GM11168 (cell line): ENCODE measurements around the gene UNC13C.

Experiments used
- in situ Hi-C: fragments of 300-500 bp; cut with MboI; formaldehyde crosslinking; loops from one replicate; pipeline ENCODE4 v1.12.0; 2022; ENCODE audit warnings: low sequenced_read_pairs; ENCODE audit not compliant: unreplicated experiment

The UNC13C gene

DNA sequence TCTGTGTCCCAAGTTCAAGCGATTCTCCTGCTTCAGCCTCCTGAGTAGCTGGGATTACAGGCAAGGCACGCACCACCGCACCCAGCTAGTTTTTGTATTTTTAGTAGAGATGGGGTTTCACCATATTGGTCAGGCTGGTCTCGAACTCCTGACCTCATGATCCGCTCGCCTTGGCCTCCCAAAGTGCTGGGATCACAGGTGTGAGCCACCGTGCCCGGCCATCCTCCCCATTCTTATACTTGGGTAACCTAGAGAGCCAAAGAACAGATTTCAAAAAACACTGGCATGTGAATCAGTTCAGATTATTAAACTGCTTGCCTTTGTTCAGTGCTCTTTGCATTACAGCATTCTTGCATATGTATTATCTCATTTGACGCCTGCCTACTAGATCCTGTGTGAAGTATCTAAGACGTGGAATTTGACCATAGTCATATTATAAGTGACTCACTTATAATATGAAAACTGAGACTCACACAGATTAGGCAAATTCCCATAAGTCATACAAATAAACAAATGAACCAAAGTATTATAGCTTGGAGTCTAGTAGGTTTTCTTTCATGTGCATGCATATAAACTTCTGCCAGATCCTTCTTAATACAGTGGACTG lies 123.5 kb downstream of the UNC13C start:
- in situ Hi-C loops = no loop called here

GRCh38 chr15:54102704-54103103 lies 124.5 kb downstream of the UNC13C start:
- in situ Hi-C loops = no loop called here

DNA sequence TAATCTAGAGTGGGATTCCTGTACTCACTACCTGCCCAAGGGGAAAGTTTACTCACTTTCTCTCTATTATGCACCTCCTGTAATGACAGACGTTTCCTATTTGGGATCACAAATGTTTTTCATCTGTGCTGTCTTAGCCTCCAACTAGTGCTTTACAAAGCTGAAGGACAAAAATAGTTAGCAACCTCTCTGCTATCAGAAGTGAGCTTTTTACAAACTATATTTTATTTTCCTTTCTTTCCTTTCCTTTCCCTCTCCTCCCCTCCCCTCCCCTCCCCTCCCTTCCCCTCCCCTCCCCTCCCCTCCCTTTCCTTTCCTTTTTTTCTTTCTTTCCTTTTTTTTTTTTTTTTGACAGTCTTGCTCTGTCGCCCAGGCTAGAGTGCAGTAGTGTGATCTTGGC lies 130.8 kb downstream of the UNC13C start:
- in situ Hi-C loops = no loop called here

- in situ Hi-C loops = no loop called here
These were observed 140.8 kb downstream of the UNC13C start for GRCh38 chr15:54119051-54119450.

DNA sequence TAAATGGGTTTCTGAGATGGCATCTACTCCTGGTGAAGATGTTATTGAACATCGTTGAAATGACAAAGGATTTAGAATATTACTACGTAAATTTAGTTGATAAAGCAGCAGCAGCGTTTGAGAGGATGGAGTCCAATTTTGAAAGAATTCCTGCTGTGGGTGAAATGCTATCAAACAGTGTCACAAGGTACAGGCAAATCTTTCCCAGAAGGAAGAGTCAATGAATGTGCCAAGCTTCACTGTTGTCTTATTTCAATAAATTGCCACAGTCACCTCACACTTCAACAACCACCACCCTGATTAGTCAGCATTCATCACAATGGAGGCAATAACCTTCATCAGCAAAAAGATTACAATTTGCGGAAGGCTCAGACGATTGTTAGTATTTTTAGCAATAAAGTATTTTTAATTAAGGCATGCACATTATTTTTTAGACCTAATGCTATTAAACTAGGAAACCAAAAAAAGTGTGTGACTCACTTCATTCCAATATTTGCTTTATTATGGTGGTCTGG lies 142.8 kb downstream of the UNC13C start:
- in situ Hi-C loops = no loop called here

- in situ Hi-C loops = no loop called here
These were observed 149.3 kb downstream of the UNC13C start for GRCh38 chr15:54127574-54127973.

DNA sequence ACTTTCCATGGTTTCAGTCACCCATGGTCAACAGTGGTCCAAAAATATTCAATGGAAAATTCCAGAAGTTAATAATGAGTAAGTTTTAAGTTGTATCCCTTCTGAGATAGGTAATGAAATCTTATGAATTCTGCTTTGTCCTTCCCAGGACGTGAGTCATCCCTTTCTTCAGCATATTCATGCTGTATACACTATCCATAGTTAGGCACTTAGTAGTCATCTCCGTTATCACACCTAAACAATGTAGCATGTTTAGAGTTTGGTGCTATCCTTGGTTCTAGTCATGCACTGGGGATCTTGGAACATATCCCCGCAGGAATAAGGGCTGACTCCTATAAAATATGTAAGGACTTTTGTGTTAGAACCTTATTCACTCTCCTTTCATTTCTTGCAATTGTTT lies 153.2 kb downstream of the UNC13C start:
- in situ Hi-C loops = no loop called here

DNA sequence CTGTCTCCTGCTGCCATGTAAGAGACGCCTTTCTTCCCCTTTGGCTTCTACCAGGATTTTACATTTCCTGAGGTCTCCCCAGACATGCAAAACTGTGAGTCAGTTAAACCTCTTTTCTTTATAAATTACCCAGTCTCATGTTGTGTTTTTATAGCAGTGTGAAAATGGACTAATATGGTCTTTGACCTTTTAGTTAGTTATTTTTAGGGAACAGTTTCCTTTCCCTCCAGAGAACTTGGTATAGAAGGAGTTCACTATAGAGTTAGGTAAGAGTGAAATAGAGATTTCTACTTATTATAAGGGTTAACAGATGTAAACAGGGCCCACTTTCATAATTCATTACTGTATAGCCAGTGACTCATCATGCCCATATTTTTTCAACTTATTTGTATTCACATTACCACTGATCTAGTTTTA lies 170.9 kb downstream of the UNC13C start:
- in situ Hi-C loops = no loop called here

- in situ Hi-C loops = no loop called here
These were observed 172.0 kb downstream of the UNC13C start for GRCh38 chr15:54150255-54150654.

GRCh38 chr15:54159012-54159411 lies 180.8 kb downstream of the UNC13C start:
- in situ Hi-C loops = no loop called here

GRCh38 chr15:54187325-54187724 lies 209.1 kb downstream of the UNC13C start:
- in situ Hi-C loops = no loop called here

- in situ Hi-C loops = no loop called here
These were observed 219.8 kb downstream of the UNC13C start for GRCh38 chr15:54197995-54198394.

DNA sequence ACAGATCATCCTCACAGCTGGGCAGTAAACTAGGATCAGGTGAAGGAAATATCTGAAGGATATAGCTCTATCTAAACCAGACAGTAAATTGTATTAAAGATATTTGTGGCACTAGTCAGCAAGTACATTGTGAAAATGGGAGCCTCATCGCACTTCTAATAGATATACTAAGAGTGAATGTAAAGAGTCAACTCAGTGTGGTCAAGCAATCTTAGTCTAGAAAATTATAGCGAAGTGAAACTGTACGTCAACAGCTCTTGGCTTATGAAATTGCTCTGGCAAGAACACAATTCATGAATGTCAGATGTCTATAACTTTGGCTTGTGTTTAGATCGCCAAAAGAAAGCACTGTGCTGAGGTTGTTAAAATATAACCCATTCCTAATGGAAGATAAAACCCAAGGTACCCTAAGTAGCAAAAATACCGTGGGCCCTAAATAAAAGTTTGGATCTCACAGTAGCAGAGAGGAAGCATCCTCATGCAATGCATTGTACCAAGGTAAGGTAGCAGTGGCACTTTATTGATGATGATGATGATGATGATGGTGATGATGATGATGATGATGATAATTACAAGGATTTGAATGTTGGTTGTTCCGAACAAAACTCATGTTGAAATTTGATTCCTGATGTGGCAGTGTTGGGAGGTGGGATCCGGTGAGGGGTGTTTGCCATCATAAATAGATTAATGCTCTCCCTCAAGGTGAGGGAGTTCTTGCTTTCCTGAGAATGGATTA lies 228.5 kb downstream of the UNC13C start:
- in situ Hi-C loops = no loop called here

DNA sequence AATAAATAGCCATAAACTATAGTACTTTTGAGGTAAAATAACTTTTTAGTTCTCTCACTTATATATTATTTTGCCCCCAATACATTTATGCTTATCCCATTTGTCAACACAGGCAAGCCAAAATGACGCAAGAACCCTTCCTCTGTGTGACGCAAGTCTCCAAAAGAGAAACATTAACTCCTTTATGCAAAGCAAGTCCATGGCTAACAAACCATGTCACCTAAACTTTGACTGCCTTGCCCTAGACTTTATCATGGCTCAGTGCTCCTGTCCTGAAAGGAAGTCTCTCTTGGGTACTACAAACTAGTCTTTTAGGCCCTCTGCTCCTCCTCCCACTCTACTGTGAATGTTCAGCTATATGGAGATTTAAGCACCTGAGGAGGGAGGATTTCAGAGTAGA lies 230.5 kb downstream of the UNC13C start:
- in situ Hi-C loops = no loop called here

DNA sequence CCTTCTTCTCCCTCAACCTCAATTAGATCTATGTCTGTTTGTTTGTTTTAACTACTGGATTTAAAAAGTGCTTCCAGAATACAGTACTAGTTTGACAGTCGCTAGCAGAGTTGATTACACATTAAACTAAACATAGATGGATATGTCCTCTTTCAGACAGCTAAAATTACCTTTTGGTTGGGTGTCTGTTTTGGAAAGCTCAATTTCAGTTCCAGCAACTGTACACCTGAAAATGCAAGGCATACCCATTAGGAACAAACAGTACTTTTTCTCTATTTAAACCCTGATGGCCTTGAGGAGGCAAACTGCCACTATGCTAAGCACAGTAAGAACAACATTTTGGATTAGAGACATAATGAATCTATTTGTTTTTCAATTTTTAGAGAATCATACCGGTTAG lies 234.4 kb downstream of the UNC13C start:
- in situ Hi-C loops = no loop called here

DNA sequence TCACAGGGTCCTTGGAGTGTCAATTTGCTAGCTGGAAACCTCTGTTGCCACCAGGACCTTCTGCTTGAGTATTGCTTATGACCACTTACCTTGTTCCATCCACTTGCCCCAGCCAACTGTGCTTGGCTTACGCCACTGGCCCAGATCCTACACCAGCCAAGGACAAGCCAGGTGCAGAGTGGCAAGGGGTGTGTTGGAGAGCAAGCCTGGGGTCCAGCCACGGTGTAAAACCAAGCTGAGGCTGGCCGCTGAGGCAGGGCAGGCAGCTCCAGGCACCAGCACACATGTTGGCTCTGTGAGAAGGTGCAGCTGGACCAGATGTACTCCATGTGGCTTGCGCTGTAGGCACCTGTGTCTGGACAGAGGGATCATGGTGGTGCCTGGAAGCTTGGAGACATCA lies 248.2 kb downstream of the UNC13C start:
- in situ Hi-C loops = no loop called here

DNA sequence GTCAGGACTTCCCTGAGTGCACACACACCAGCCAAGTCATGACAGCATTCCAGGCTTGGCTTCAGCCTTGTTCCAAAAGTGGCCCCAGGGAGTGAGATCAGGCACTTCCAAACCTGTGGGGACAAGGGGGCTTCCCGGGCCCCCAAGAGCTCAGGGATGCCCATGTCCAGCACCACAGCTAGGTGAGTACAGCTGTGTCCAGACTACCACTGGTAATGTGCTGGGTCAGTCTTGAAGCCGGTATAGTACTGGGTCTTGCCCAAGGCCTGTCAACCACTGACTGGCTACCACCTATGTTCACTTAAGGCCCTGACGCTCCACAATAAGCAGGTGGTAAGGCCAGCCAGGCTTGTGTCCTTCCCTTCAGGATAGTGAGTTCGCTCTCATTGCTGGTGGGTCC lies 249.3 kb downstream of the UNC13C start:
- in situ Hi-C loops = no loop called here

DNA sequence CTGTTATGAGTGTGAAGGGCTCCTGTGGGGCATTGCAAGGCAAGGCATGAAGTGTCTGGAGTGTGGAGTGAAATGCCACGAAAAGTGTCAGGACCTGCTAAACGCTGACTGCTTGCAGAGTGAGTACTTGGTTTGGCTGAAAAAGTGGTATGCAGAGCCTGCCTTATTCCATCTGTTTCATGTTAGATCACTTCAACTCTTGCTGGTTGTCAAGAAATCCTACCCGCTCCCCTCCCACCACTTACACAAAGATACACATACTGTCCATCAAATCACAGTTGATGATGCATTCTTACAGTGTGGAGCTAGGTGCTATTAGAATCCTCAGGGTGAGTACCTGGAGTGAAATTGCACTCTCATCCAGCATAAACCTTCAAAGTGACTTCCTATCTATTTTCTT lies 272.1 kb downstream of the UNC13C start:
- in situ Hi-C loops = no loop called here

- in situ Hi-C loops = no loop called here
These were observed 277.9 kb downstream of the UNC13C start for GRCh38 chr15:54256190-54256589.

GRCh38 chr15:54273928-54274327 lies 295.7 kb downstream of the UNC13C start:
- in situ Hi-C loops = no loop called here

DNA sequence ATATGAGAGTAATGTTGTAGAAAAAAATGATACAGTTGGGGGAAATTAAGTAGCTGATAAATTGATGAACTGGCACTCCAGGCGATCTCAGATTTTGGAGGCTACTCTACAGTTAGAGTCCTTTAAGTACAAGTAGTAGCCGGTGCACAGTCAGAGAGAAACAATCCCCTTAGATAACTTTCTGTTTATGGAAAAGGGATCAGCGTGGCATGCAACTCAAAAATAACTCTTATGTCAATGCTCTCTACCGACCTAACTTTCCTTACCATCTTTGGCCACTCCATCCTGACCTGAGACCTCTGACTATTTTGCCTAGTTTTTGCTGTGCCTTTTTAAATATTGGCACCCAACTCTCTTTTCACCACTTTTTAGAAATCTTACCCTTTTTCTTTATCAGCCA lies 299.6 kb downstream of the UNC13C start:
- in situ Hi-C loops = no loop called here

- in situ Hi-C loops = no loop called here
These were observed 302.5 kb downstream of the UNC13C start for GRCh38 chr15:54280726-54281125.
